Thymus (tissue), 11 donors: Measurements from ENCODE around the gene MYO7A. TPM values are rescaled to one million over a fixed set of nuclear protein-coding genes. Genes with fewer than 3 reads are reported as not detected.

Source experiments
- DNase-seq, 9 donors: peaks; one replicate each; pipeline ENCODE4 v3.0.0-alpha.2; 2013; ENCODE audit warnings: low spot score in 9 of 9, low read depth in 6 of 9, missing footprints in 1 of 9
- H3K27ac ChIP-seq, 2 donors: one replicate each; pipeline ENCODE4 v1.5.1; 2013; ENCODE audit warnings: control low read depth in 1 of 2, low read depth in 1 of 2, low read length in 1 of 2, mild to moderate bottlenecking in 1 of 2, moderate library complexity in 1 of 2
- H3K27me3 ChIP-seq, 2 donors: one replicate each; pipeline ENCODE4 v1.5.1; 2013; ENCODE audit warnings: low read length in 1 of 2; ENCODE audit not compliant: control insufficient read depth in 2 of 2, insufficient read depth in 1 of 2
- H3K36me3 ChIP-seq, 2 donors: one replicate each; pipeline ENCODE4 v1.5.1; 2013; ENCODE audit warnings: low read length in 1 of 2, mild to moderate bottlenecking in 1 of 2, moderate library complexity in 1 of 2; ENCODE audit not compliant: control insufficient read depth in 2 of 2, insufficient read depth in 2 of 2
- H3K4me1 ChIP-seq, 2 donors: one replicate each; pipeline ENCODE4 v1.5.1; 2013; ENCODE audit warnings: low read length in 2 of 2; ENCODE audit not compliant: control insufficient read depth in 2 of 2, insufficient read depth in 2 of 2
- H3K4me3 ChIP-seq, 2 donors: one replicate each; pipeline ENCODE4 v1.5.1; 2013; ENCODE audit warnings: low read length in 2 of 2, control low read depth in 1 of 2, mild to moderate bottlenecking in 1 of 2
- H3K9me3 ChIP-seq, 2 donors: one replicate each; pipeline ENCODE4 v1.5.1; 2013; ENCODE audit warnings: low read length in 1 of 2, mild to moderate bottlenecking in 1 of 2; ENCODE audit not compliant: control insufficient read depth in 2 of 2, insufficient read depth in 1 of 2
- WGBS: extraction: QIAGEN DNeasy Blood & Tissue Kit; methylation state at CpG from one replicate; pipeline ENCODE4 v1.1.7; 2013; 5-methylcytosine and 5-hydroxymethylcytosine counted together
- polyA plus RNA-seq: library from polyadenylated mRNA; stranded (reverse); fragments of 200-250 nt; gene quantifications from one replicate; pipeline ENCODE4 v1.2.3, GENCODE V29; 2013
- total RNA-seq: library from RNA; stranded (reverse); fragments of 120-200 nt; gene quantifications from one replicate; pipeline ENCODE4 v1.2.4, GENCODE V29; 2013
- donor health status: healthy.

The MYO7A gene
- total and polyA plus RNA-seq, 2 donors: 1.5 to 7.6 TPM

DNA sequence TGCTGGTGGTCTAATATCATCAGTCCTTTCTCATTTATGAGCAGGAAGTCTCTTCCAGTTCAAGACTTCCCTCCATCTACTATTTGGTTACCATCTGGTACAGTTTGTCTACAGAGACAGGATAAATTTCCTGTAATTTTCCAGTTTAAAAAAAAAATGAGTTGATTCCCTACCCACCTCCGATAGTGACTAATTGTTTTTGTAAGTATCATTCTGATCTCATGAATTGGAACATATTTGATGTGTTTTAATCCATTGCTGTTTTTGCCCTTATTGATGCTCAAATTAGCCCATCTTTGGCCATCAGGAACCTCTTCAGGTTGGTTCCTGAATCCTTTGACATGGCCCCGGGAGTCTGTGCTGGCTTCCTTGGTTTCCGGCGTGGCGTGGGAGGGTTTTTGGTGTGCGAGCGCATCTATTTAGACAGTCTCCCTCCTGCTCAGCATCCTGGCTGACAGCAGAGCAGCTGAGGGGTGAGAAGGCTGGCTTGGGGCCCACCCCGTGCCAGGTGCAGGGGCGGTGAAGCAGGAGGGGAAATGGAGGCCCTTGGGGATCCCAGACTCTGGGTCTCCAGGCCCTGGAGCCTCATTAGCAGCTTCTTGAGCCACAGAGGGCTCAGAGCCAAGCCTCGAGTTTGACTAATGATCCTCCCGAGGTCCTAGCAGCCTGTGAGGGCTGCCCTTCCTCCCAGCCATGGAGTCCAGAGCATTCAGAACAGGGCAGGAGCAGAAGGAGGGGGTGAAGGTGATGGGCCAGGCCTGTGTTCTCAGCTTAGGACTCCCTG lies 18.6 kb upstream of the MYO7A start:
- H3K4me3 ChIP-seq: no peak overlapping the region
- peaks cover 0 to 5% of the 10 kb centered on the region in 2 donors for H3K4me1 ChIP-seq
- no peaks in the 10 kb centered on the region for H3K27me3 ChIP-seq
- no peaks in the 10 kb centered on the region for H3K36me3 ChIP-seq
- no peak for DNase-seq
- no peaks in the 10 kb centered on the region for H3K9me3 ChIP-seq
- no peak overlapping the region for H3K27ac ChIP-seq
- WGBS: 76% methylated on average over 11 of the region's 11 CpGs

DNA sequence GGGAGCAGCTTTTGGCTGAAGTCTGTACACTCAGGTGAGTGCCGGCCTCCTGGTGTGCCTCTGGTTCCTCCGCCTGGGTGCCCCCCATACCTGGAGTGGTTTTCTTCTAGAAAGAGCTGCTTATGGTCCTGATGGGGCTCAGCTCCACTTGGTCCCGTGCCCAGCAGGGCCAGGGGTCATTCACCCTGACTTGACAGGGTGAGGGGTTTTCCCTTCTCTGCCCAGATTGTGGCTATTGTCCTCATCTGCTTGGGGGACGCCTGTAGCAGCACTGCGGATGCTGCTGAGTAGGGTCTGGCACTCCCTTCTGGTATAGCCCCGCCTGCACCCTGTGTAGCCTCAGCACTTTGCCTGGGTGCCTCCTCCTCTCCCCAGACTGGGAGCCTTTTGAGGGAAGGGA lies 17.2 kb upstream of the MYO7A start:
- H3K9me3 ChIP-seq: no peaks in the 10 kb centered on the region
- no peaks in the 10 kb centered on the region for H3K27me3 ChIP-seq
- WGBS: 96% methylated on average over 6 of the region's 6 CpGs
- H3K27ac ChIP-seq: no peak overlapping the region
- no peak for DNase-seq
- H3K4me3 ChIP-seq: no peak overlapping the region
- no peaks in the 10 kb centered on the region for H3K36me3 ChIP-seq
- peaks cover 0 to 5% of the 10 kb centered on the region in 2 donors for H3K4me1 ChIP-seq

GRCh38 chr11:77111277-77111676 lies 16.8 kb upstream of the MYO7A start:
- Histone ChIP-seq H3K36me3 (no peaks in the 10 kb centered on the region), H3K4me1 (peaks cover 0 to 5% of the 10 kb centered on the region in 2 donors), H3K4me3 (no peak overlapping the region), H3K27ac (no peak overlapping the region), H3K27me3 (no peaks in the 10 kb centered on the region), H3K9me3 (no peaks in the 10 kb centered on the region)
- 95% methylated on average over 3 of the region's 3 CpGs for WGBS
- DNase-seq: no peak

DNA sequence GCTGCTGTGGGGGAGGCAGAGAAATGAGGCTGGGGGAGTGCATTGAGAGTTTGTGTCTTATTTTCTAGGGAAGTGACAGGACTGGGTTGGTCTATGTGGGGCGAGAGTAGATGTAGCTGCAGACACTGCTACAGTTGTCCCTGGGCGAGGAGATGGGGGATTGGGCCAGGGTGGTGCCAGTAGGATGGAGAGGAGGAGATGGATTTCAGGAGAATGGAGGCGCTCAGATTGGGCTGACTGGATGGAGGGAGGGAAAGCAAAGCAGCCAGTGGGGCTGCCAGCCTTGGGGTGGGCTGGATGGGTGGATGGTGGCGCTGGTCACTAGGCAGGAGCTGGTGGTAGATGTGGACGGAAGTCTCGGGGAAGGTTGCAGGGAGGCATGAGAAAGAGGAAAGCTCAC lies 16.1 kb upstream of the MYO7A start:
- H3K4me3 ChIP-seq: no peak overlapping the region
- H3K27me3 ChIP-seq: no peaks in the 10 kb centered on the region
- peaks cover 0 to 5% of the 10 kb centered on the region in 2 donors for H3K4me1 ChIP-seq
- H3K27ac ChIP-seq: no peak overlapping the region
- no peaks in the 10 kb centered on the region for H3K9me3 ChIP-seq
- no peaks in the 10 kb centered on the region for H3K36me3 ChIP-seq
- DNase-seq: no peak
- 99% methylated on average over 6 of the region's 6 CpGs for WGBS

GRCh38 chr11:77112641-77113381 lies 15.2 kb upstream of the MYO7A start:
- H3K4me1 ChIP-seq: peaks cover 0 to 4% of the 10 kb centered on the region in 2 donors
- no peak for DNase-seq
- no peaks in the 10 kb centered on the region for H3K36me3 ChIP-seq
- H3K4me3 ChIP-seq: no peak overlapping the region
- H3K9me3 ChIP-seq: no peaks in the 10 kb centered on the region
- H3K27ac ChIP-seq: no peak overlapping the region
- WGBS: 96% methylated on average over 20 of the region's 20 CpGs
- no peaks in the 10 kb centered on the region for H3K27me3 ChIP-seq

GRCh38 chr11:77113382-77114088 lies 14.5 kb upstream of the MYO7A start:
- Histone ChIP-seq H3K9me3 (no peaks in the 10 kb centered on the region), H3K4me3 (no peak overlapping the region), H3K27ac (no peak overlapping the region), H3K27me3 (no peaks in the 10 kb centered on the region), H3K36me3 (no peaks in the 10 kb centered on the region), H3K4me1 (no peaks in the 10 kb centered on the region)
- WGBS: 83% methylated on average over 8 of the region's 8 CpGs
- peak in 1 of 9 donors; percentile 33 for DNase-seq

DNA sequence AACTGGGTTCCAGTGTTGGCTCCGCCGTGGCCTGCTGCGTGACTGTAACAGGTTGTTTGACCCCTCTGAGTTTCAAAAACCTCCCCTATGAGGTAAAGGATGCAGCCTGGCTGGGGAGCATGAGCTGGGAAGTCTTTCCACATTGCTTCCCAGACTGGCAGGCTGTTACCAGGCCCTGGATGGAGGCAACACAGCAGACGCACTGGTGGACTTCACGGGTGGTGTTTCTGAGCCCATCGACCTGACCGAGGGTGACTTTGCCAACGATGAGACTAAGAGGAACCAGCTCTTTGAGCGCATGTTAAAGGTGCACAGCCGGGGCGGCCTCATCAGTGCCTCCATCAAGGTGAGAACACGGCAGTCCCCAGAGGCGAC lies 14.0 kb upstream of the MYO7A start:
- 97% methylated on average over 13 of the region's 13 CpGs for WGBS
- Histone ChIP-seq H3K27me3 (no peaks in the 10 kb centered on the region), H3K4me3 (no peak overlapping the region), H3K36me3 (no peaks in the 10 kb centered on the region), H3K27ac (no peak overlapping the region), H3K9me3 (no peaks in the 10 kb centered on the region), H3K4me1 (no peaks in the 10 kb centered on the region)
- no peak for DNase-seq

DNA sequence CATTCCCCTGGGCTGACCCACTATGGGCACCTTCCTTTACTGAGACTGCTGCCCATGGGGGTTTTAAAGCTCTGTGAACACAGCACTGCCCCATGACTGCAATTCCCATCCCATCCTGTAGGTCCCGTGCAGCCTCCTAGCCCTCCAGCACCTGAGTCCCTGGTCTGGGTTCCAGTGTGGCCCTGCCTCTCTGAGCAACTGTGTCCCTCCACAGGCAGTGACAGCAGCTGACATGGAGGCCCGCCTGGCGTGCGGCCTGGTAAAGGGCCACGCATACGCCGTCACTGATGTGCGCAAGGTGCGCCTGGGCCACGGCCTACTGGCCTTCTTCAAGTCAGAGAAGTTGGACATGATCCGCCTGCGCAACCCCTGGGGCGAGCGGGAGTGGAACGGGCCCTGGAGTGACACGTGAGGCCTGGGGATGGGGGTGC lies 12.8 kb upstream of the MYO7A start:
- Histone ChIP-seq H3K27me3 (no peaks in the 10 kb centered on the region), H3K4me1 (no peaks in the 10 kb centered on the region), H3K9me3 (no peaks in the 10 kb centered on the region), H3K27ac (no peak overlapping the region), H3K4me3 (no peak overlapping the region), H3K36me3 (no peaks in the 10 kb centered on the region)
- WGBS: 98% methylated on average over 16 of the region's 16 CpGs
- DNase-seq: no peak

DNA sequence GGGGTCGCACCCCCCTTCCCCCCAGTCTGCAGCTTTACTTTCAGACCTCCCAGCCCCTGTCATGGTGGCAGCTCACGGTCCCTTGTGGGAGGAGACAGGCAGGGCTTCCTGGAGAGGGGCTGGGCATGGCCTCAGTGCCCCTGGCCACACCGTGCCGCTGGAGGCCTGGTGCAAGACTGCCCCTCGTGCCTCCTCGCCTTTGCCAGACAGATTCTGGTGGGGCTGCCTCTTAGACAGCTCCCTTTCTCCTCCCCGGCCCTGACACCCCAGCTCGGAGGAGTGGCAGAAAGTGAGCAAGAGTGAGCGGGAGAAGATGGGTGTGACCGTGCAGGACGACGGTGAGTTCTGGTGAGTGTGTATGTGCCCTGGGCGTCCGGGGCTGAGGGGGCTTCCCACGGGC lies 12.1 kb upstream of the MYO7A start:
- Histone ChIP-seq H3K4me1 (no peaks in the 10 kb centered on the region), H3K36me3 (no peaks in the 10 kb centered on the region), H3K9me3 (no peaks in the 10 kb centered on the region), H3K27ac (no peak overlapping the region), H3K27me3 (no peaks in the 10 kb centered on the region), H3K4me3 (no peak overlapping the region)
- DNase-seq: no peak
- 98% methylated on average over 15 of the region's 15 CpGs for WGBS
